Right lobe of liver (tissue), 6 donors: ENCODE data around the gene NDE1. TPM values are rescaled to one million over a fixed set of nuclear protein-coding genes. Genes with fewer than 3 reads are reported as not detected.

Experiments
- ATAC-seq, 4 donors: fragments of 200-7000 bp; cut with Tn5 transposase; one replicate each; pipeline ENCODE4 v1.9.1; 2020; ENCODE audit warnings: mild to moderate bottlenecking in 4 of 4, moderate library complexity in 4 of 4
- DNase-seq, 3 donors: peaks; one replicate each; pipeline ENCODE4 v3.0.0-alpha.2; 2020
- H3K27ac ChIP-seq, 3 donors: fragments of 200-600 bp; one replicate each; pipeline ENCODE4 v1.8.0; 2022
- H3K27me3 ChIP-seq, 2 donors: fragments of 200-600 bp; one replicate each; pipeline ENCODE4 v1.8.0; 2022
- H3K36me3 ChIP-seq, 4 donors: fragments of 200-600 bp; sonication (generic) in 1 of 4; one replicate each; pipeline versions ENCODE4 v1.5.1 to v1.8.0; 2017 to 2022; ENCODE audit warnings: control low read depth in 1 of 4
- H3K4me1 ChIP-seq, 4 donors: fragments of 200-600 bp; sonication (generic) in 1 of 4; one replicate each; pipeline versions ENCODE4 v1.5.1 to v1.8.0; 2017 to 2022; ENCODE audit warnings: control low read depth in 1 of 4
- H3K4me3 ChIP-seq, 3 donors: fragments of 200-600 bp; one replicate each; pipeline ENCODE4 v1.8.0; 2022
- H3K9me3 ChIP-seq, 4 donors: fragments of 200-600 bp; sonication (generic) in 1 of 4; one replicate each; pipeline versions ENCODE4 v1.5.1 to v1.8.0; 2017 to 2022; ENCODE audit warnings: control low read depth in 1 of 4
- POLR2A ChIP-seq: fragments of 450-650 bp; IDR thresholded peaks from one replicate; pipeline ENCODE4 v1.6.1; 2017; ENCODE audit warnings: antibody characterized with exemption, mild to moderate bottlenecking
- WGBS: methylation state at CpG from one replicate; pipeline ENCODE4 v1.1.6; 2018; ENCODE audit warnings: low coverage, low lambda C conversion rate; ENCODE audit not compliant: insufficient coverage; ENCODE audit errors: missing lambda C conversion rate; 5-methylcytosine and 5-hydroxymethylcytosine counted together
- intact Hi-C, 2 donors: fragments of 100-400 bp; cut with DNase I; formaldehyde crosslinking; loops; one replicate each; pipeline versions ENCODE4 v1.11.2 to v1.14.1; 2022
- total RNA-seq, 6 experiments: library from RNA; depleted of rRNA in 2 of 6; stranded (reverse); fragments of >200 nt in 2 of 6; fragmentation: NEBNext Ultra II Directional in 3 of 6; extraction: Animal tissue kit (Norgen Biotek cat#: 25700) in 3 of 6; gene quantifications; one replicate each; pipeline versions ENCODE4 v1.1.0 to v1.2.4, GENCODE V29; 2016 to 2023
- TF ChIP-seq, protein P1 (sequence below), 4 donors: fragments of 200-600 bp in 3 of 4; fragments of 450-650 bp in 1 of 4; IDR thresholded peaks; one replicate each; pipeline versions ENCODE4 v1.5.1 to v1.8.0; 2016 to 2022; ENCODE audit warnings: antibody characterized with exemption in 4 of 4, mild to moderate bottlenecking in 2 of 4
- donor health status: DM: no; HTN: yes; CAD: no.
- donor health status: DM: no; HTN: no; CAD: no.
- donor health status: DM: no; HTN: no; CAD: no.
- donor health status: DM: no; HTN: yes; CAD: no.
- donor health status: DM: no; HTN: yes; CAD: no.

The NDE1 gene
- total RNA-seq, 6 experiments from 2014 or later, result 3.6 to 10.2 (median 6.9) TPM

DNA sequence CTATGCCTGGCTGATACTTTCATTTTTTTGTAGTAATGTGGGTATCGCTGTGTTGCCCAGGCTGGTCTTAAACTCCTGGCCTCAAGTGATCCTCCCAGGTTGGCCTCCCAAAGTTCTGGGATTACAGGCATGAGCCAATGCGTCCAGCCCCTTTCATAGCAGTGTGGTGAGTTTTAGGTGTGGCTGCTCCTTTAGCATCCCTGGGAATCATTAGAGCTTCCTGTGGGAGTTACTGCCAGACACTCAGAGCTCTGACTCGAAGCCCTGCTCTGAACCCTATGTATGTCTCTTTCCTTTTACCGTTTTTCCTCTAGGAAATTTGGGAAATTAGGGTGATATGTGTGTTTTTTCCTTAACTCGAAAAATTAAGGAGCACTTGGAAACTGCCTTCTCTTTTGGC lies 44.5 kb downstream of the NDE1 start:
- peaks cover 0 to 49% (median 3%) of the 10 kb centered on the region in 4 donors for H3K36me3 ChIP-seq
- 100% methylated on average over 4 of the region's 5 CpGs for WGBS
- H3K27me3 ChIP-seq, result no peaks in the 10 kb centered on the region
- no peak for DNase-seq
- no peaks in the 10 kb centered on the region for H3K4me1 ChIP-seq
- H3K9me3 ChIP-seq, result no peaks in the 10 kb centered on the region
- no peak overlapping the region for H3K4me3 ChIP-seq
- TF ChIP-seq POLR2A, result no peak
- TF ChIP-seq, protein P1, sequence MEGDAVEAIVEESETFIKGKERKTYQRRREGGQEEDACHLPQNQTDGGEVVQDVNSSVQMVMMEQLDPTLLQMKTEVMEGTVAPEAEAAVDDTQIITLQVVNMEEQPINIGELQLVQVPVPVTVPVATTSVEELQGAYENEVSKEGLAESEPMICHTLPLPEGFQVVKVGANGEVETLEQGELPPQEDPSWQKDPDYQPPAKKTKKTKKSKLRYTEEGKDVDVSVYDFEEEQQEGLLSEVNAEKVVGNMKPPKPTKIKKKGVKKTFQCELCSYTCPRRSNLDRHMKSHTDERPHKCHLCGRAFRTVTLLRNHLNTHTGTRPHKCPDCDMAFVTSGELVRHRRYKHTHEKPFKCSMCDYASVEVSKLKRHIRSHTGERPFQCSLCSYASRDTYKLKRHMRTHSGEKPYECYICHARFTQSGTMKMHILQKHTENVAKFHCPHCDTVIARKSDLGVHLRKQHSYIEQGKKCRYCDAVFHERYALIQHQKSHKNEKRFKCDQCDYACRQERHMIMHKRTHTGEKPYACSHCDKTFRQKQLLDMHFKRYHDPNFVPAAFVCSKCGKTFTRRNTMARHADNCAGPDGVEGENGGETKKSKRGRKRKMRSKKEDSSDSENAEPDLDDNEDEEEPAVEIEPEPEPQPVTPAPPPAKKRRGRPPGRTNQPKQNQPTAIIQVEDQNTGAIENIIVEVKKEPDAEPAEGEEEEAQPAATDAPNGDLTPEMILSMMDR (IDR thresholded peaks at IDR 0.05), result no peak
- intact Hi-C loops, result no loop called here
- no peak for ATAC-seq
- no peak overlapping the region for H3K27ac ChIP-seq

DNA sequence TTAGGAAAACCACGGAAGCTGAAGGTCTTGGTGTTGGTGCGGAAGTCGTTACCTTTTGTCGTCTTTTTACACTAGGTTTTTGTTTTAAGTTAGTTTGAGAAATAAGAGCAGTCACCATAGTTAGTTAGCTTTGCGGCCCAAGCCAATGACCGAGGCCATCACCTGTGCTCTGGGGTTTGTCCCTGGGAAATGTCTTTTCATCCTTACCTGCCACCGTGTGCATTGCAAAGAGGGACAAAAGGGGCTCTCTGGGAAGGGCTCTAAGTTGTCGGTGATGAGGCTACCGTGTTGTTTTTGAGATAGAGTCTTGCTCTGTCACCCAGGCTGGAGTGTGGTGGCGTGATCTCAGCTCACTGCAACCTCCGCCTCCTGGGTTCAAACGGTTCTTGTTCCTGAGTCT lies 49.8 kb downstream of the NDE1 start:
- H3K4me1 ChIP-seq, result no peaks in the 10 kb centered on the region
- no peak overlapping the region for H3K4me3 ChIP-seq
- peaks cover 0 to 31% (median 0%) of the 10 kb centered on the region in 4 donors for H3K36me3 ChIP-seq
- H3K9me3 ChIP-seq, result no peaks in the 10 kb centered on the region
- TF ChIP-seq POLR2A, result no peak
- TF ChIP-seq, protein P1 (IDR thresholded peaks at IDR 0.05), result no peak
- ATAC-seq (no peak), DNase-seq (no peak)
- H3K27ac ChIP-seq, result no peak overlapping the region
- 98% methylated on average over 6 of the region's 12 CpGs for WGBS
- no peaks in the 10 kb centered on the region for H3K27me3 ChIP-seq
- intact Hi-C loops, result no loop called here

DNA sequence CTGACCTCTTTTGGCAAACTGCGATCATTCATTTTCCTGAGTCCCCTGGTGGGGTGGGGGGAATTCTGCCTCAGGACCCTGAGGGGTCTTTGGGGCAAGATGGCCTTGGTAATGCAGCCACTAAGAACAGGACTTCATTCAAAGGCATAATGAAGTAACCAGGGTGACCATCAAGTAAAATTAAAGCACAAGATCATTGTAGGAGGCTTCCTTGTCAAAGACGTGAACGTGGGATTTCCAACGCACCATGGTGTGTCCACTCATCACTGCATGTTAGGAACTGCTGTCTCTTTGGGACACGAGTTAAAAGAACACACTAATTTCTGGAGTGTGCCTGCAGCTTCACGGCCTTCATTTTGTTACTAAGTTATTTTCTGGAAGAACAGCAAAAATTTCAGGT lies 51.3 kb downstream of the NDE1 start:
- Histone ChIP-seq H3K27ac (no peak overlapping the region), H3K4me1 (no peaks in the 10 kb centered on the region), H3K36me3 (peaks cover 0 to 30% (median 0%) of the 10 kb centered on the region in 4 donors), H3K4me3 (no peak overlapping the region), H3K27me3 (no peaks in the 10 kb centered on the region), H3K9me3 (no peaks in the 10 kb centered on the region)
- ATAC-seq (no peak), DNase-seq (no peak)
- TF ChIP-seq, protein P1 (IDR thresholded peaks at IDR 0.05), result no peak
- TF ChIP-seq POLR2A, result no peak
- intact Hi-C loops, result no loop called here
- WGBS, result 90% methylated on average over 5 of the region's 6 CpGs

DNA sequence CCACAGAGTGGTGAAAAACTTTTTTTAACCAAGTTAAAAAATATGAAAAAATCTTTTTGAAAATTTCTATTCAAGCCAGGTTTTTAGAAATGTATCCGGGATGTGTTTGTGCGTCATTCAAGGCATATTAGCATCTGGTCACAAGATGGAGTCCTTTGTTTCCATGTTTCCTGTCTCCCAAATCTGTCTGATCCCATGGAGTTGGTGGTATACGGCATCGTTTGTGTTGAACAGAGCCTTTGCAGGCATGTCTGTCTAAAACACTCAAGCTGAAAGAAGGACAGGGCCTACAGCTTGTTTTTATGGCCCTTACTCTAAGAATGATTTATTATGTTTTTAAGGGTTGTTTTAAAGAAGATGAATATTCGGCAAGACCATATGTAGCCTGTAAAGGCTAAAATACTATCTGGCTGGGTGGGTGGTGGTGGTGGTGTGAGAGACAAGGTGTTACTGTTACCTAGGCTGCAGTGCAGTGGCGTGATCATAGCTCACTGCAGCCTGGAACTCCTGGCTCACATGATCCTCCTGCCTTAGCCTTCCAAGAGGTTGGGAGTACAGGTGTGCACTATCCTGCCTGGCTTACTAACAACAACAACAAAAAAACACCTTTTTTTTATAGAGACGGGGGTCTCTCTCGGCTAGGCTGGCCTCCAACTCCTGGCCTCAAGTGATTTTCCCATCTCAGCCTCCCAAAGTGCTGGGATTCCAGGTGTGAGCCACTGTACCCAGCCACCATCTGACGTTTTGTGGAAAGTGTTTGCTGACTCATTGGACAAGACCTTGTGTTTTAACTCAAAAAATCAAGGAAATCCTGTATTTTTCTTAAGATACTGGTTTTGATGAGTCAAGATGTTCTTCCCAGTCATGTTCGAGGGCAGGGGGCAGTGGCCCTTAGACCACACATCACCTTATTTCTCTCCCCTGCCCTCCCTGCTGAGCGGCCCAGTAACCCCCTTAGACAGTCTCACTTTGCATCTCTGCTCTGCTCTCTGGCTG lies 52.2 kb downstream of the NDE1 start:
- no peak for DNase-seq
- WGBS, result 79% methylated on average over 9 of the region's 11 CpGs
- no peak for ATAC-seq
- Histone ChIP-seq H3K4me1 (no peaks in the 10 kb centered on the region), H3K9me3 (no peaks in the 10 kb centered on the region), H3K27me3 (no peaks in the 10 kb centered on the region), H3K36me3 (peaks cover 0 to 22% (median 0%) of the 10 kb centered on the region in 4 donors), H3K27ac (no peak overlapping the region), H3K4me3 (no peak overlapping the region)
- TF ChIP-seq, protein P1 (IDR thresholded peaks at IDR 0.05), result no peak
- TF ChIP-seq POLR2A, result no peak
- intact Hi-C loops, result no loop called here
